NAMALWA (cell line): ENCODE measurements around the gene NUAK2.
"Not testable (repeated sequence)": the region's sequence is repeated elsewhere in the genome, so short reads cannot be mapped to it uniquely, and the experiment has no call there.

Source experiments
- DNase-seq: peaks from one replicate; pipeline ENCODE4 v3.0.0-alpha.2; 2015; ENCODE audit warnings: low spot score

Gene NUAK2

GRCh38 chr1:205294934-205295333 lies 26.6 kb downstream of the NUAK2 start:
- no peak for DNase-seq

DNA sequence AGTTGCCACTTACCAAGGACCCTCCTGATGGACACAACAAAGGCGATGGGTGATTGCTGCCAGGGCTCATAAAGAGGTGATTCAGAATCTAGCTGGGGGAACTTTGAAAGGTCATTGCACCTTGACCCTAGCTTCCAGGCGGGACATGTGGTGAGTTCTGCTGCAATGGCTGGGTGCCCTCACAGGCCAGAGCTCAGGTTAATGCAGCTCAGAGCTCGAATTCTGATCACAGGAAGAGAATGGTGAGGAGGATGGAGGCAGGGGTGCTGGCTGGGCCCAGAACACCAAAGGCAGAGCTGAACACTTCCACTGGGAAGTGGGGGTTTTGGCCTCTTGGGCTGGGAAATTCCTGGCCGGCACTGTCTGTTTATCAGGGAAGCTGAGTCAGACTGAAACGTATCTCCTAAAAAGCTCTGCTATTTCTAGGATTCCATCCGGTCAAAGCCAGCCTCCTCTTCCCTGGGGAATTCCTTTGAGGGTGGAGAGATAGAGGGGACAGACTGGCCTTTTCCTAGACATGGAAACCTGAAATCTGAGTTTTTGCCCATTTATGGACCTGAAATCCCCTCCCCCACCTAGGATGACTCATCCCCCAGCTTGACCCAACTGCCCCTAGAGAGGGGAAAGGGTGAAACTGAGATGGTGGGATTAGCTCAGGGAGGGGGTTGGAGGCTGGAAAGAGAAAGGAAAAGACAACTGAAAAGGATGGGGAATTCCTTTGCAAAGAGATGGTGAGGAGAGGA lies 27.2 kb downstream of the NUAK2 start:
- no peak for DNase-seq

DNA sequence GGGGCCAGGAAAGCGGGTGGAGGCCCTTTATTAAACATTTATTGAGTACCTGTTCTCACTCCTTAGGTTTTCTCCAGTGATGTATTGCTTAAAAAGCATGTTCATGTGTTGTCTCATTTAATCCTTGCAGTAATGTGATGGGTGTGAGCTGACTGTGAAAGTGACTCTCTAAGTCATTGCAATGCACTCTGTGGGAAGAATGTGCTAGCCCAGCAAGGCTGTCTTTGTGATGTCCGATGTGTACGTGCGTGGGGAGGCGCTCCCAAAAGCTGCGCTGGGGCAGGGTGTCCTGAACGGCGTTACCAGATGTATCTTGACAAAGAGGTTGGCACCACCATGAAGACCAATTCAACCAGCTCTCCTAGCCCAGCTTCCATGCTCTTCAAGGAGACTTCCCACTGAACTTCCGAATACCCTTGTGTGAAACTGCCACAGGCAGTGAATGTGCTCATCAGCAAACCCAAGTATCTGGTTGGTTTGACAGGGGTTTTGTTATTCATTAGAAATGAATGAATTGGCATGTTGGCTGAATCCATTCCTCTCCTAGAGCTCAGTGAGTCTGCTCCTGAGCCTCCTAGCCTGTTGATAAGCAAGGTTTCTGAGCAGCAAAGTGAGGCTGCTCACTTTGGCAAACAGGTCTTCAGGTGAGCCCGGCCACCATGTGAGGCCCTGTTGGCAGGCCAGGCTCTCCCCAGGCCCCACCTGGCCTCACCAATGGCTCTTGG lies 28.0 kb downstream of the NUAK2 start:
- DNase-seq = no peak

GRCh38 chr1:205291596-205291995 lies 29.9 kb downstream of the NUAK2 start:
- DNase-seq = no peak

DNA sequence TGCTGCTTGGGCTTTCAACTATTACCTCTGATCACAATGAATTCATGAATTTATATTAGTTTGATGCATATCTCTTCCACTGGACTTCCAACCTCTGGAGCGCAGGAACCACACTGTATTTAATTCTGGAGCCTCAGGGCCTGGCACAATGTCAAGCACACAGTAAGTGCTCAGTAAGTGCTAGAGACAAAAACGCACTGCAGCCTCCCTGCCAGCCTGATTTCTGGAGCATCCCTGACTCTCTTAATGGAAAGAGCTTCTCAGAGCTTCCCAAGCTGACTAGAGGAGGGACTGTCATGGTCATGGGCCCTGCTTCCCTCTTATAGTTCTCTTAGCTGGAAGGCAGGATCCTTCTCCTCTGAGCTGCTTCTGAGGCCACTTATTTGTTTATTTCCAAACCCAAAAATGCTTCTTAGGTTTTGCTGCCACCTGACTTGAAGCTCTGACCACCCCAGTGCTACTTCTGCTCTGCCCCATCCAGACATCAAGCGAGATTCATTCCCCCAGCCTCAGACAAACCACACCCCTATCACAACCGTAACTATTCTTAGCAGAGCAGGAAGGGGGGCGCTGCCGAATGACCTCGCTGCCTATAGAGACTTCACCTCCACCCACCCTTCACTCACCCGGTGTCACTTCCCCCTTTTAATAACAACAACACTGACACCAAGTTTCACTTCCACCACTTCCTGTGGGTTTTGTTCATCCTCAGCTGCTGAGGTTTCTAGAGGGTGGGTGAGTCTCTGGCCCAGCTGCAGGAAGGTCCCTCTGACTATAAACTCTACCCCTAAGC lies 33.6 kb downstream of the NUAK2 start:
- DNase-seq = peak; percentile 100

GRCh38 chr1:205287076-205287475 lies 34.5 kb downstream of the NUAK2 start:
- peak; percentile 39 for DNase-seq

DNA sequence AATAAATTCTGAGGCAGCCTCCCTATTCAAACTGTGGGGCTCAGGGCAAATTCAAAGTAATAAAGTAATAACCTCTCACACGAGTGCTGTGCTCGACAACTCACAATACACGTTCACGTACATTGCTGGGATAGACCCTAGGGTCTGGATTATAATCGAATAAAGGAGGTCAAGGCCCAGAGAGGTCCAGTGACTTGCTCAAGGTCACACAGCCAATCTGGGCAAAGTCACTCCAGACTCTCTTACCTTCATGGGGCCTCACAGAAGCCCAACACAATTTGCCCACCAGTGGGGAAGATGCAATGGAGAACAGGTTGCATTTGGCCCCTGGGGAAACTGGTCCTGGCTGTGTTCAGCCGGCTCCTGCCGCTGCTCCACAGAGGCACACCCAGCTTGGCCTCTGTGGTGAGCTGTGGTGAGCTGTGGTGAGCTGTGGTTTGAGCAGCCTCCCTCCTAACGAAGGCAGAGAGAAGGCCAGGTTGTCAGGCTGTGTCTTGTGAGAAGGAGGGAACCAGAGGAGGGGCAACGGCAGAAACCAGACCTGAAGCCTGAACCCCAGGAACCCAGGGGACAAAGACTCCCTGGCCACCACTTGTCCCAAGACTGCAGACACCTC lies 35.1 kb downstream of the NUAK2 start:
- peak; percentile 85 for DNase-seq

- peak; percentile 87 for DNase-seq
Observed at GRCh38 chr1:205285381-205286101, 36.0 kb downstream of the NUAK2 start.

DNA sequence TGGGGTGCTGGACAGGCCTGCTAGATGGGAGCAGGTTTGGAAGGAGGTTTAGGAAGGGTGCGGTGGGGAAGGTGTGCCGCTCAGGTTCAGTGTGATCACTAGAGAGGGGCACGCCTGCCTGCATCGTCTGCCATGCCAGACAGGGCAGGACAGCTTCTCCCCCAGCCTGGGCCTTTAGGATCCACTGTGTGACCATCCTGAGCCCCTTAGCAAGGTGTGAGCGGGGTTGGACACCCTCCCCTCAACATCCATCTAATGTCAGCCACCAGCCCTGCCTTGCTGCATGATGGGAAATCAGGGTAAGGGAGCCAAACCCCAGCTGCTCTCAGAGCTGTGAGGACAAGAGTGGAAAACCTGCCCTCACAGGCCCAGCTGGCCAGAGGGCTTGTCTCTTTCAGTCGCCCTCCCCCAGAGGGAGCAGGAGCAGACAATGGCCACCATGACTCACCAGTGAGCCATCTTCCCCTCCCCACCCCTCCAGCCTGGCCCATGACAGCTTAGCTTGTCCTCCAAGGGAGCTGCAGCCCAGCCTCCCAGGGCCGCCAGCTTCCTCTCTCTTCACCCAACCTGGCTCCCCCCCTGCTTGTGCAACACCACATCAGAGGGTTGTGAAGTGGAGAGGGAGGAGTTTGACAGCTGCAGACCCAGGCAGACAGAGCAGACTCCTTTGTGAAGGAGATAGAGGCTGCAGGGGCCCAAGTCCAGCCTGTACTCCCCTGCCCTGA lies 37.0 kb downstream of the NUAK2 start:
- peak; percentile 91 for DNase-seq

GRCh38 chr1:205283270-205284147 lies 38.0 kb downstream of the NUAK2 start:
- peak; percentile 48 for DNase-seq

DNA sequence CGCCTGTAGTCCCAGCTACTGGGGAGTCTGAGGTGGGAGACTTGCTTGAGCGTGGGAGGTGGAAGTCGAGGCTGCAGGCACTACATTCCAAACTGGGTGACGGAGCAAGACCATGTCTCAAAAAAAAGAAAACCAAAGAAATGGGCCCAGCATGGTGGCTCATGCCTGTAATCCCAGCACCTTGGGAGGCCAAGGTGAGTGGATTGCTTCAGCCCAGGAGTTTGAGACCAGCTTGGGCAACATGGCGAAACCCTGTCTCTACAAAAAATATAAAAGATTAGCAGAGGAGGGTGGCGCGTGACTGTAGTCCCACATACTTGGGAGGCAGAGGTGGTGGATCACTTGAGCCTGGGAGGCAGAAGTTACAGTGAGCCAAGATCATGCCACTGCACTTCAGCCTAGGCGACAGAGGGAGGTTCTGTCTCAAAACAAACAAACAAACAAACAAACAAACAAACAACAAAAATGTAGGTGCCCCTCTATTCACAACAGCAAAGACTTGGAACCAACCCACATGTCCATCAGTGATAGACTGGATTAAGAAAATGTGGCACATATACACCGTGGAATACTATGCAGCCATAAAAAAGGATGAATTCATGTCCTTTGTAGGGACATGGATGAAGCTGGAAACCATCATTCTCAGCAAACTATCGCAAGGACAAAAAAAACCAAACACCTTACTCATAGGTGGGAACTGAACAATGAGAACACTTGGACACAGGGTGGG lies 40.7 kb downstream of the NUAK2 start:
- not testable (repeated sequence) for DNase-seq

GRCh38 chr1:205279986-205280385 lies 41.6 kb downstream of the NUAK2 start:
- DNase-seq = no peak

DNA sequence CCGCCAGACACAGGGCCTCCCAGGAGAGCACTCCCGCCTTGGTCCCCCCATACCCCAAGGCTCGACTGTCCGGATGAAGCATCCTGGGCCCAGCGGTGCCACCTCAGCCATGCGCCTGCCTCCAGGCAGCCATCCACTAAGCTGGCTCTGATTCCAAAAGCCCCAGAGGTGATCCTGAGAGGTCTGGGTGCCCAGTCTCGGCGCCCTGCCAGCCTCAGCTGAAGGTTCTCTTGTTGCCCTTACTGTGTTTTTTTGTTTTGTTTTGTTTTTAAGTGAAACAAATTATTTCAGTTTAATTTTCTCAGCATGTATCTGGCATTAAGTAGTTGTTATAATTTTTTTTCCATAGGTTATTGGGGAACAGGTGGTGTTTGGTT lies 44.9 kb downstream of the NUAK2 start:
- no peak for DNase-seq

DNA sequence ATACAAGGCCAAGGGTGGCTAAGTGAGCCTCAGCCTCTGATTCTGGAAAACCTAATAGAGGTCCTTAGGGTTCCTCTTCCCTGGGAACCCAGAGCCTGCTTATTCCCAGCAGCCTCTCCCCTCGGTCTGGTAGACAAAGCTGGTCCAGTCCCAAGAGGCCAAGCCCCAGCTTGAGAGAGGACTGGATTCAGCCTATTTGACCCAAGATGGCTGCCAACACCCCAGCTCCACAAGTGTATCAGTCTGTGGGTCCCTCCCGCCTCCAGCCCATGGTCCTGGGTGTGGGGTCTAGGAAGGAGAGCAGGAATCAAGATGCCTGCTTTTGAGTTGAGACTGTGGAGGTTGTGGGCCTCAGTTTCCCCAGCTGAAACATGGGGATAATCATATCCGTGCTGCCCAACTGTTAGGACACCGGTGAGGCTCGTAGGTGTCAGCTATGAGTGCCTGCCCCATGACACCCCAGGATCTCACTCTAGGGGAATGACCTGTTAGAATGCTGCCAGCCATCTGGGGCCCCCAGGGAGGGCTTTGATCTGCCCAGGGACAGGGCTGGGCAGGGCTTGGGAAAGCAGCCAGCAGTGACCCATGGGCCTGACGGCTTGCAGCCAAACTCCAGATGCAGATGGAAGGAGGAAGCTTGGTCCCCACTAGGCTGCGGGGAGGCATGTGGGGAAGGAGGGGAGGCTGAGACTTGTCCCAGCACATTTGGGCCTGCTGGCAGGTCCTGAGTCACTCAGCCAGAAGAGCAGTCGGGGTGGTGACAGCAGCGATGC lies 45.4 kb downstream of the NUAK2 start:
- DNase-seq = no peak

DNA sequence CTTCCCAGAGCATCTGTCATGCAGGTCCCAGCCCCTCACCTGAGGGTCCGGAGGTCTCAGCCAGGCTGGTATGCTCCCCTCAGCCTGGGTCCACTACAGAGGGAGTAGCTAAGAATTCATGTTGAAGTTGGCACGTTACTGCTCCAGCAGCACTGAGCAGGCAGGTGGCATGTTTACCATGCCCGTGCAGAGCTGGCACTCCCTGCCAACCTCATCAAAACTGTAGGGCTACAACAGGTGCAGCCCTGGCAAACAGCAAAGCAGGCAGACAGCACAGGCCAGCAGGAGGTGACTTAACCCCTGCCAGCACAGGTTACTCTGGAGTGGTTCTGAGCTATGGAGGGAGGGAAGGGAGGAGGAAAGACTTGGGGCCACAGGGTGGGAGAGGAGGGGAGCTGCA lies 46.4 kb downstream of the NUAK2 start:
- DNase-seq = no peak

DNA sequence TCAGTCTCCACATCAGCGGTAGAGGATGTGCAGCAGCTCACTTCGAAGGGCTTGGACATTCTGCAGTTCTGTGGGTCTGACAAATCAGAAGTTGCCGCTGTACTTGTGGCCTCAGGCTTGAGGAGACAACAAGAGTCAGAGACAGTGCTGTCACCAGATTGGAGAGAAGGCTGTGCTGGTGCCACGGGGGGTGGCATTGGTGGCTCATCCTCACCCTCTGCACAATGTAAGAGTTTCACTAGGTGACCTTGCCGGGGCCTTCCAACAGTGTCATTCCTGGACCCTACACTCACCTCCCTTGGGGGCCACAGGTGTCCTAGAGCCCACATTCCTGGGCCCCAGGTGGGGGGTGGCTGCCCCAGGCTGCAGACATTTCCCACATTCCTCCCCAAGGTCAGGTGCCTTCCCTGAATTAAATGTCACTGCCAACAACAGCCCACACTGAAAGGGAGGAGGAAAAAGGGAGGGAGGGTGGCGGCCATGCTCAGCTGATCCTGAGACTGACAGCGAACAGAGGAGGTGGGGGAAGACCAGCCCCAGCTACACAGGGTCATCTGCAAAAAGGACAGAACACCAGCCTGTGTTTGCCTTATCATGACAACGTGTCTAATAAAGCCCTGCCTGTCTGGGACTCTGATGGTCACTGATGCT lies 47.4 kb downstream of the NUAK2 start:
- no peak for DNase-seq

- peak; percentile 85 for DNase-seq
Observed at GRCh38 chr1:205273551-205273982, 48.0 kb downstream of the NUAK2 start.

DNA sequence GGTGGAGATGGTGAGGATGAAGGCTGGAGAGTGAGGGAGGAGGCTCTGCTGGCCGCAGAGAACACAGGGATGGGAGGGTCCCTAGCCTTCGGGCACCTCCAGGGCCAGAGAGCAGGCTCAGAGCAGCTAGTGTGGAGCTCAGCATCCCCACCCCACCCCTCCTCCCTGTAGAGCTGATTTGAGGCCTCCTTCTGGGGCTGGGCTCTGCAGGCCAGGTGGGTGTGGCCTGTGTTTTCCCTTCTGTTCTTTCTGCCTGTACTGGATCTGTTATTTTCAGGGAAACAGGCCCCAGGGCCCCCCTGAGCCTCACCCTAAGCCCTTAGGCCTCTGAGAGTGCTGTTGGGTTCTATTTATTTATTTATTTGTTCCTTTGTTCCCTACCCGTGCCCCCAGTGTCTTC lies 49.0 kb downstream of the NUAK2 start:
- DNase-seq = no peak
